ENCODE results near the gene PTPN5. TPM values are rescaled to one million over a fixed set of nuclear protein-coding genes. Genes with fewer than 3 reads are reported as not detected.

Gene PTPN5
- total RNA-seq, 1 experiment from 2014 or later = not detected

- Histone ChIP-seq H3K4me3 (replicated peaks in 1 of 2; ENCODE audit: low read depth in 1 of 2, low read length in 2 of 2) (no peak overlapping the region), H3K79me2 (ENCODE audit: insufficient read depth, low read length) (no peaks in the 10 kb centered on the region), H3K36me3 (ENCODE audit: control insufficient read depth in 1 of 2, insufficient read depth in 2 of 2, low read length in 2 of 2) (no peaks in the 10 kb centered on the region), H3K4me2 (ENCODE audit: low read length) (no peak overlapping the region), H3K27me3 (ENCODE audit: insufficient read depth, low read length) (no peaks in the 10 kb centered on the region), H4K20me1 (ENCODE audit: insufficient read depth) (no peaks in the 10 kb centered on the region), H2AFZ (ENCODE audit: low read depth, low read length, poor library complexity, severe bottlenecking) (no peak overlapping the region), H3K4me1 (ENCODE audit: control insufficient read depth in 1 of 2, insufficient read depth in 2 of 2, low read length in 2 of 2) (no peaks in the 10 kb centered on the region), H3K27ac (ENCODE audit: low read depth, low read length) (no peak overlapping the region), H3K9ac (ENCODE audit: low read length) (no peak overlapping the region), H3K9me3 (ENCODE audit: control insufficient read depth in 1 of 2, insufficient read depth in 1 of 2, low read depth in 1 of 2, low read length in 2 of 2) (no peaks in the 10 kb centered on the region), H3K9me2 (ENCODE audit: insufficient read depth) (no peaks in the 10 kb centered on the region)
- BruUV-seq (replicated peaks) = no TSS peak
- ChIA-PET CTCF (interaction anchor here (1.0 to 1.1 kb wide), 2 partner anchors 16 to 21 kb away, joined by 3 to 4 read pairs; no protein-coding TSS in a partner anchor), RAD21 (ENCODE audit: low non-redundant PET in 1 of 2, low total read pairs in 2 of 2, uncharacterized antibody in 2 of 2, unreplicated experiment in 2 of 2) (no interaction called here), POLR2A (no interaction called here)
- ATAC-seq (no peak), DNase-seq (ENCODE audit: low read depth, low spot score) (no peak)
- intact Hi-C loops (cut with micrococcal nuclease) = no loop called here
- TF ChIP-seq CBX3 (IDR thresholded peaks at IDR 0.05; ENCODE audit: low read depth) (no peak), TCF7L2 (IDR thresholded peaks at IDR 0.05; ENCODE audit: borderline replicate concordance, extremely low read depth, insufficient read depth, insufficient read length) (no peak), POLR2A (IDR thresholded peaks at IDR 0.05; ENCODE audit: borderline replicate concordance, extremely low read depth, insufficient read depth, insufficient read length) (no peak), EZH2 (IDR thresholded peaks at IDR 0.05) (no peak), YY1 (IDR thresholded peaks at IDR 0.05; ENCODE audit: extremely low read depth, insufficient replicate concordance, low read depth, low read length) (no peak)
Observed at GRCh38 chr11:18743365-18743764, 48.2 kb downstream of the PTPN5 start.

- Histone ChIP-seq H3K27ac (ENCODE audit: low read depth, low read length) (no peak overlapping the region), H3K4me2 (ENCODE audit: low read length) (no peak overlapping the region), H3K4me1 (ENCODE audit: control insufficient read depth in 1 of 2, insufficient read depth in 2 of 2, low read length in 2 of 2) (no peaks in the 10 kb centered on the region), H3K9me3 (ENCODE audit: control insufficient read depth in 1 of 2, insufficient read depth in 1 of 2, low read depth in 1 of 2, low read length in 2 of 2) (no peaks in the 10 kb centered on the region), H4K20me1 (ENCODE audit: insufficient read depth) (no peaks in the 10 kb centered on the region), H2AFZ (ENCODE audit: low read depth, low read length, poor library complexity, severe bottlenecking) (no peak overlapping the region), H3K4me3 (replicated peaks in 1 of 2; ENCODE audit: low read depth in 1 of 2, low read length in 2 of 2) (no peak overlapping the region), H3K79me2 (ENCODE audit: insufficient read depth, low read length) (no peaks in the 10 kb centered on the region), H3K27me3 (ENCODE audit: insufficient read depth, low read length) (no peaks in the 10 kb centered on the region), H3K36me3 (ENCODE audit: control insufficient read depth in 1 of 2, insufficient read depth in 2 of 2, low read length in 2 of 2) (no peaks in the 10 kb centered on the region), H3K9ac (ENCODE audit: low read length) (no peak overlapping the region), H3K9me2 (ENCODE audit: insufficient read depth) (no peaks in the 10 kb centered on the region)
- ATAC-seq (0 out of 2 replicates have a peak, but pooled peaks have one; percentile 9), DNase-seq (ENCODE audit: low read depth, low spot score) (no peak)
- intact Hi-C loops (cut with micrococcal nuclease) = no loop called here
- CTCF ChIA-PET = interaction anchor here (0.7 kb wide), 1 partner anchor 14 kb away, joined by 3 read pairs; no protein-coding TSS in a partner anchor
- no TSS peak for BruUV-seq (replicated peaks)
- RAD21 ChIA-PET (ENCODE audit: low non-redundant PET in 1 of 2, low total read pairs in 2 of 2, uncharacterized antibody in 2 of 2, unreplicated experiment in 2 of 2) = no interaction called here
- POLR2A ChIA-PET = no interaction called here
- TF ChIP-seq YY1 (IDR thresholded peaks at IDR 0.05; ENCODE audit: extremely low read depth, insufficient replicate concordance, low read depth, low read length) (no peak), SIN3A (IDR thresholded peaks at IDR 0.05; ENCODE audit: low read depth) (no peak), ZNF274 (IDR thresholded peaks at IDR 0.05; ENCODE audit: low read depth, low read length) (no peak), CTCF (IDR thresholded peaks at IDR 0.05 in 2 of 3, conservative IDR thresholded peaks at IDR 0.05 in 1 of 3; ENCODE audit: borderline replicate concordance in 1 of 3, insufficient read depth in 1 of 3, low read depth in 2 of 3, low read length in 2 of 3) (peak in 2 of 3 experiments; percentile 35 to 40; a peak in 2 of 6 replicates)
- TF ChIP-seq, protein P1, sequence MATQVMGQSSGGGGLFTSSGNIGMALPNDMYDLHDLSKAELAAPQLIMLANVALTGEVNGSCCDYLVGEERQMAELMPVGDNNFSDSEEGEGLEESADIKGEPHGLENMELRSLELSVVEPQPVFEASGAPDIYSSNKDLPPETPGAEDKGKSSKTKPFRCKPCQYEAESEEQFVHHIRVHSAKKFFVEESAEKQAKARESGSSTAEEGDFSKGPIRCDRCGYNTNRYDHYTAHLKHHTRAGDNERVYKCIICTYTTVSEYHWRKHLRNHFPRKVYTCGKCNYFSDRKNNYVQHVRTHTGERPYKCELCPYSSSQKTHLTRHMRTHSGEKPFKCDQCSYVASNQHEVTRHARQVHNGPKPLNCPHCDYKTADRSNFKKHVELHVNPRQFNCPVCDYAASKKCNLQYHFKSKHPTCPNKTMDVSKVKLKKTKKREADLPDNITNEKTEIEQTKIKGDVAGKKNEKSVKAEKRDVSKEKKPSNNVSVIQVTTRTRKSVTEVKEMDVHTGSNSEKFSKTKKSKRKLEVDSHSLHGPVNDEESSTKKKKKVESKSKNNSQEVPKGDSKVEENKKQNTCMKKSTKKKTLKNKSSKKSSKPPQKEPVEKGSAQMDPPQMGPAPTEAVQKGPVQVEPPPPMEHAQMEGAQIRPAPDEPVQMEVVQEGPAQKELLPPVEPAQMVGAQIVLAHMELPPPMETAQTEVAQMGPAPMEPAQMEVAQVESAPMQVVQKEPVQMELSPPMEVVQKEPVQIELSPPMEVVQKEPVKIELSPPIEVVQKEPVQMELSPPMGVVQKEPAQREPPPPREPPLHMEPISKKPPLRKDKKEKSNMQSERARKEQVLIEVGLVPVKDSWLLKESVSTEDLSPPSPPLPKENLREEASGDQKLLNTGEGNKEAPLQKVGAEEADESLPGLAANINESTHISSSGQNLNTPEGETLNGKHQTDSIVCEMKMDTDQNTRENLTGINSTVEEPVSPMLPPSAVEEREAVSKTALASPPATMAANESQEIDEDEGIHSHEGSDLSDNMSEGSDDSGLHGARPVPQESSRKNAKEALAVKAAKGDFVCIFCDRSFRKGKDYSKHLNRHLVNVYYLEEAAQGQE (IDR thresholded peaks at IDR 0.05; ENCODE audit: low read depth) = no peak
Observed at GRCh38 chr11:18741783-18742182, 49.8 kb downstream of the PTPN5 start.
